Osteocyte (in vitro differentiated cells): Measurements from ENCODE around the gene EML1. TPM values are rescaled to one million over a fixed set of nuclear protein-coding genes. Genes with fewer than 3 reads are reported as not detected.

Source experiments
- DNase-seq: peaks from one replicate; pipeline ENCODE4 v3.0.0; 2021; ENCODE audit warnings: mixed read lengths; ENCODE audit not compliant: unreplicated experiment; ENCODE audit errors: extremely low spot score
- H3K27ac Mint-ChIP-seq: one replicate; pipeline ENCODE4 v1.8.0; 2021; ENCODE audit warnings: mild to moderate bottlenecking, mixed read lengths; ENCODE audit not compliant: unreplicated experiment
- H3K27me3 Mint-ChIP-seq: one replicate; pipeline ENCODE4 v1.8.0; 2021; ENCODE audit warnings: mixed read lengths; ENCODE audit not compliant: unreplicated experiment
- H3K36me3 Mint-ChIP-seq: one replicate; pipeline ENCODE4 v1.8.0; 2021; ENCODE audit warnings: mixed read lengths; ENCODE audit not compliant: unreplicated experiment
- H3K4me1 Mint-ChIP-seq: one replicate; pipeline ENCODE4 v1.8.0; 2021; ENCODE audit warnings: mixed read lengths; ENCODE audit not compliant: unreplicated experiment
- H3K4me3 Mint-ChIP-seq: one replicate; pipeline ENCODE4 v1.8.0; 2021; ENCODE audit warnings: mild to moderate bottlenecking, moderate library complexity, mixed read lengths; ENCODE audit not compliant: unreplicated experiment
- H3K9me3 Mint-ChIP-seq: one replicate; pipeline ENCODE4 v1.8.0; 2021; ENCODE audit warnings: mixed read lengths; ENCODE audit not compliant: unreplicated experiment
- CTCF ChIP-seq: fragments of 200-600 bp; sonication (generic); IDR thresholded peaks from 2 replicates; pipeline ENCODE4 v1.5.0; 2021; ENCODE audit warnings: antibody characterized with exemption, mild to moderate bottlenecking, moderate library complexity
- total RNA-seq: library from RNA; stranded (reverse); gene quantifications from 2 replicates; pipeline ENCODE4 v1.2.1, GENCODE V29; 2021

The EML1 gene
- total RNA-seq, 1 donor from 2014 or later = 34.8 TPM

GRCh38 chr14:99872786-99873440, 79.7 kb downstream of the EML1 start:
- Mint-ChIP-seq H3K27me3 (no peaks in the 10 kb centered on the region), H3K4me1 (peaks cover 37% of the 10 kb centered on the region), H3K4me3 (no peak overlapping the region), H3K9me3 (no peaks in the 10 kb centered on the region), H3K27ac (peak overlapping the region; percentile 16), H3K36me3 (peaks cover 21% of the 10 kb centered on the region)
- no peak for DNase-seq
- no peak for TF ChIP-seq CTCF

- Mint-ChIP-seq H3K27me3 (no peaks in the 10 kb centered on the region), H3K27ac (no peak overlapping the region)
Observed at GRCh38 chr14:99873653-99874052, 80.4 kb downstream of the EML1 start.

GRCh38 chr14:99874306-99874705, 81.1 kb downstream of the EML1 start:
- Mint-ChIP-seq H3K9me3 (no peaks in the 10 kb centered on the region), H3K4me1 (peaks cover 48% of the 10 kb centered on the region), H3K36me3 (peaks cover 8% of the 10 kb centered on the region), H3K27ac (no peak overlapping the region), H3K4me3 (no peak overlapping the region), H3K27me3 (no peaks in the 10 kb centered on the region)
- TF ChIP-seq CTCF = peak; percentile 22
- no peak for DNase-seq

More at GRCh38 chr14:99873653-99874052, 80.4 kb downstream of the EML1 start:
- peaks cover 42% of the 10 kb centered on the region for H3K4me1 Mint-ChIP-seq
- peaks cover 14% of the 10 kb centered on the region for H3K36me3 Mint-ChIP-seq
- DNase-seq = no peak
- no peaks in the 10 kb centered on the region for H3K9me3 Mint-ChIP-seq
- no peak for TF ChIP-seq CTCF
- no peak overlapping the region for H3K4me3 Mint-ChIP-seq

GRCh38 chr14:99875421-99875820, 82.2 kb downstream of the EML1 start:
- peaks cover 60% of the 10 kb centered on the region for H3K4me1 Mint-ChIP-seq
- no peak for DNase-seq
- no peaks in the 10 kb centered on the region for H3K27me3 Mint-ChIP-seq
- no peaks in the 10 kb centered on the region for H3K9me3 Mint-ChIP-seq
- peaks cover 4% of the 10 kb centered on the region for H3K36me3 Mint-ChIP-seq
- no peak overlapping the region for H3K27ac Mint-ChIP-seq
- no peak overlapping the region for H3K4me3 Mint-ChIP-seq
- no peak for TF ChIP-seq CTCF

GRCh38 chr14:99875836-99876235, 82.6 kb downstream of the EML1 start:
- Mint-ChIP-seq H3K9me3 (no peaks in the 10 kb centered on the region), H3K36me3 (peaks cover 4% of the 10 kb centered on the region), H3K4me1 (peaks cover 64% of the 10 kb centered on the region), H3K27ac (no peak overlapping the region), H3K27me3 (no peaks in the 10 kb centered on the region), H3K4me3 (no peak overlapping the region)
- no peak for TF ChIP-seq CTCF
- DNase-seq = no peak
